Cardiac muscle cell (in vitro differentiated cells and primary cell): ENCODE measurements around the gene LRRC14B. TPM values are rescaled to one million over a fixed set of nuclear protein-coding genes. Genes with fewer than 3 reads are reported as not detected.
"Not testable (repeated sequence)": the region's sequence is repeated elsewhere in the genome, so short reads cannot be mapped to it uniquely, and the experiment has no call there.

ENCODE experiments used
- DNase-seq, 2 donors: peaks; one replicate each; pipeline versions ENCODE4 v3.0.0 to v3.0.0-alpha.2; 2010 to 2017; ENCODE audit warnings: low read depth in 1 of 2, low spot score in 1 of 2
- H3K27ac ChIP-seq: fragments of 200-600 bp; sonication (generic); 2 replicates; pipeline ENCODE4 v1.5.1; 2016
- H3K27me3 ChIP-seq: fragments of 200-600 bp; sonication (generic); 2 replicates; pipeline ENCODE4 v1.6.0; 2016; ENCODE audit warnings: control low read depth
- H3K36me3 ChIP-seq: fragments of 200-600 bp; sonication (generic); 2 replicates; pipeline ENCODE4 v1.5.1; 2016; ENCODE audit warnings: control low read depth
- H3K4me1 ChIP-seq: fragments of 200-600 bp; sonication (generic); 2 replicates; pipeline ENCODE4 v1.8.1; 2017; ENCODE audit warnings: low read depth, mild to moderate bottlenecking, mixed run types
- H3K4me3 ChIP-seq: fragments of 200-600 bp; sonication (generic); 2 replicates; pipeline ENCODE4 v1.5.1; 2016; ENCODE audit warnings: mild to moderate bottlenecking
- H3K9me3 ChIP-seq: fragments of 200-600 bp; sonication (generic); 2 replicates; pipeline ENCODE4 v1.5.1; 2017; ENCODE audit warnings: low read depth, mild to moderate bottlenecking, control low read depth
- polyA plus RNA-seq: library from polyadenylated mRNA; unstranded; fragments of >200 nt; fragmentation: Nextera tagmentation; extraction: Ambion mirVana; gene quantifications from 2 replicates; pipeline ENCODE4 v1.2.1, GENCODE V29; 2016
- total RNA-seq: library from RNA; depleted of rRNA; stranded (reverse); fragments of >200 nt; gene quantifications from 2 replicates; pipeline ENCODE4 v1.2.3, GENCODE V29; 2016

LRRC14B gene
- total and polyA plus RNA-seq, 2 experiments from 2014 or later: 2.7 to 3.6 TPM

- not testable (repeated sequence) for DNase-seq, H3K9me3 ChIP-seq, H3K4me3 ChIP-seq, H3K27ac ChIP-seq, H3K27me3 ChIP-seq, H3K4me1 ChIP-seq
- peaks cover 26% of the 10 kb centered on the region for H3K36me3 ChIP-seq
These were observed 54.4 kb downstream of the LRRC14B start for GRCh38 chr5:245717-246116.

Other genes starting within 250 kb of the LRRC14B start
- 15.0 and 20.1 TPM in 2 replicates for gene PLEKHG4B, start 99.3 kb upstream of the LRRC14B start, total RNA-seq
- 8.1 and 9.9 TPM in 2 replicates for gene PLEKHG4B, start 99.3 kb upstream of the LRRC14B start, polyA plus RNA-seq
- gene CCDC127, start 26.7 kb downstream of the LRRC14B start, total RNA-seq: 6.4 and 11.3 TPM in 2 replicates
- gene CCDC127, start 26.7 kb downstream of the LRRC14B start, polyA plus RNA-seq: 15.9 and 19.3 TPM in 2 replicates
- gene SDHA, start 26.8 kb downstream of the LRRC14B start, total RNA-seq: 207 and 247 TPM in 2 replicates
- gene SDHA, start 26.8 kb downstream of the LRRC14B start, polyA plus RNA-seq: 328 and 410 TPM in 2 replicates
- 69.6 and 101 TPM in 2 replicates for gene PDCD6, start 80.2 kb downstream of the LRRC14B start, total RNA-seq
- 115 and 145 TPM in 2 replicates for gene PDCD6, start 80.2 kb downstream of the LRRC14B start, polyA plus RNA-seq
- gene AHRR, start 130.2 kb downstream of the LRRC14B start, total RNA-seq: 1.2 and 1.4 TPM in 2 replicates
- 0.34 and 0.99 TPM in 2 replicates for gene AHRR, start 130.2 kb downstream of the LRRC14B start, polyA plus RNA-seq